PC-3 (cell line): ENCODE results near the gene OR5K3. TPM values are rescaled to one million over a fixed set of nuclear protein-coding genes. Genes with fewer than 3 reads are reported as not detected.
"Not testable (repeated sequence)": the region's sequence is repeated elsewhere in the genome, so short reads cannot be mapped to it uniquely, and the experiment has no call there.

ENCODE experiments used
- ATAC-seq: fragments of 200-7000 bp; cut with Tn5 transposase; 2 replicates; pipeline ENCODE4 v1.9.1; 2020; ENCODE audit warnings: mild to moderate bottlenecking, moderate library complexity
- BruUV-seq: library from RNA; stranded (reverse); fragments of 400-500 nt; replicated peaks from 2 replicates; lab custom pipeline; 2021; lab: Mats Ljungman, UMichigan
- CTCF ChIA-PET: fragments of 300-600 bp; sonication (Branson Sonifier 250); formaldehyde crosslinking; loops from one replicate; lab custom pipeline; 2022; ENCODE audit warnings: antibody characterized with exemption; lab: Charles Lee
- POLR2A ChIA-PET: fragments of 300-600 bp; sonication (Branson Sonifier 250); formaldehyde crosslinking; loops from one replicate; lab custom pipeline; 2022; ENCODE audit warnings: antibody characterized with exemption; ENCODE audit not compliant: unreplicated experiment; lab: Charles Lee
- DNase-seq: peaks from one replicate; pipeline ENCODE4 v3.0.0-alpha.2; 2015
- H2AFZ ChIP-seq: fragments of 300-600 bp; sonication (generic); 2 replicates; pipeline ENCODE4 v1.6.0; 2016; ENCODE audit warnings: antibody characterized with exemption, low read length
- H3F3A ChIP-seq: fragments of 300-600 bp; sonication (generic); one replicate; pipeline ENCODE4 v1.6.0; 2017; ENCODE audit warnings: antibody characterized with exemption, low read length, control low read depth, mild to moderate bottlenecking; ENCODE audit not compliant: unreplicated experiment
- H3K27ac ChIP-seq: fragments of 300-600 bp; sonication (generic); 2 replicates; pipeline ENCODE4 v1.5.1; 2016; ENCODE audit warnings: mild to moderate bottlenecking, low read length
- H3K27me3 ChIP-seq: fragments of 300-600 bp; sonication (generic); 2 replicates; pipeline ENCODE4 v1.6.1; 2016; ENCODE audit warnings: low read length, mixed read lengths
- H3K36me3 ChIP-seq: fragments of 300-600 bp; sonication (generic); 2 replicates; pipeline ENCODE4 v1.6.1; 2016; ENCODE audit warnings: low read depth, mixed run types, low read length, mixed read lengths
- H3K4me1 ChIP-seq: fragments of 300-600 bp; sonication (generic); 2 replicates; pipeline ENCODE4 v1.5.1; 2016; ENCODE audit warnings: low read length; ENCODE audit not compliant: insufficient read depth
- H3K4me2 ChIP-seq: fragments of 300-600 bp; sonication (generic); 2 replicates; pipeline ENCODE4 v1.6.0; 2016; ENCODE audit warnings: low read length
- H3K4me3 ChIP-seq: fragments of 300-600 bp; sonication (generic); 2 replicates; pipeline ENCODE4 v1.5.1; 2016; ENCODE audit warnings: mild to moderate bottlenecking, low read length, mixed read lengths
- H3K79me2 ChIP-seq: fragments of 300-600 bp; sonication (generic); 2 replicates; pipeline ENCODE4 v1.6.1; 2017; ENCODE audit warnings: low read length, mixed read lengths
- H3K9ac ChIP-seq: fragments of 300-600 bp; sonication (generic); 2 replicates; pipeline ENCODE4 v1.6.0; 2016; ENCODE audit warnings: mild to moderate bottlenecking, low read length
- H3K9me2 ChIP-seq: fragments of 300-600 bp; sonication (generic); replicated peaks from 2 replicates; pipeline ENCODE4 v1.6.1; 2016; ENCODE audit warnings: mixed run types, low read length, mixed read lengths
- H3K9me3 ChIP-seq: fragments of 300-600 bp; sonication (generic); 2 replicates; pipeline ENCODE4 v1.6.1; 2016; ENCODE audit warnings: low read length, mixed read lengths
- H4K20me1 ChIP-seq: fragments of 300-600 bp; sonication (generic); 2 replicates; pipeline ENCODE4 v1.6.1; 2016; ENCODE audit warnings: low read length, mixed read lengths
- CTCF ChIP-seq: fragments of 300-600 bp; sonication (generic); conservative IDR thresholded peaks from 2 replicates; pipeline ENCODE4 v1.5.1; 2017; ENCODE audit warnings: antibody characterized with exemption, low read depth, mild to moderate bottlenecking, low read length
- EZH2 ChIP-seq: fragments of 300-600 bp; sonication (generic); IDR thresholded peaks from one replicate; pipeline ENCODE4 v1.6.1; 2017; ENCODE audit warnings: antibody characterized with exemption, mild to moderate bottlenecking, low read length; ENCODE audit not compliant: unreplicated experiment
- EZH2phosphoT487 ChIP-seq: fragments of 300-600 bp; sonication (generic); IDR thresholded peaks from 2 replicates; pipeline ENCODE4 v1.6.1; 2018; ENCODE audit warnings: mild to moderate bottlenecking, antibody characterized with exemption, low read length, borderline replicate concordance
- intact Hi-C: fragments of 100-400 bp; cut with micrococcal nuclease; formaldehyde crosslinking; loops from 2 replicates; pipeline ENCODE4 v1.9.0; 2023
- total RNA-seq: library from RNA; depleted of rRNA; stranded (reverse); fragments of >200 nt; gene quantifications from 2 replicates; pipeline ENCODE4 v1.2.3, GENCODE V29; 2014

Gene OR5K3
- total RNA-seq, 1 experiment from 2014 or later = not detected

DNA sequence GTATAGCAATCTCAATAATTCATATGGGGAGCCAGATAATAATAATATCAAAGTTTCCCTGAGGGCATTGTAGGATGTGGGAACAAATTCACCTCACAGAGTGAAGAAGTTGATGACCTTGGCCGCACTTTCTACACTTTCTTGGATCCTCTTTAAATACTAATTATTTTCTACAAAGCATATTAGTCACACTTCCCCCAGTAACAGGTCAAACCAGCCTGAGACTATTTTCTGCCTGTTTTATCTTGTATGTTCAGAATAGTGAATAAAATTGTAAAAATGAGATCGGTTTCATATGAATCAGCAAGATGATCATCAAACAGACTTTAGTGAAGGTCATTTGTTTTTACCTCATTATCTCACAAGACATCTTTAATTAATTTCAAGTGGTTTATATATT lies 2.3 kb upstream of the OR5K3 start:
- TF ChIP-seq EZH2phosphoT487 (no peak), CTCF (no peak), EZH2 (no peak)
- Histone ChIP-seq H3K36me3 (no peaks in the 10 kb centered on the region), H3K9me2 (no peaks in the 10 kb centered on the region), H3K9ac (no peak overlapping the region), H2AFZ (no peak overlapping the region), H3K79me2 (no peaks in the 10 kb centered on the region), H3K4me1 (no peaks in the 10 kb centered on the region), H3K4me2 (no peak overlapping the region), H4K20me1 (no peaks in the 10 kb centered on the region), H3K27me3 (peaks cover 52% of the 10 kb centered on the region), H3K9me3 (no peaks in the 10 kb centered on the region), H3K27ac (no peak overlapping the region), H3F3A (no peaks in the 10 kb centered on the region), H3K4me3 (no peak overlapping the region)
- no TSS peak for BruUV-seq
- ChIA-PET POLR2A (no interaction called here), CTCF (no interaction called here)
- ATAC-seq = no peak
- intact Hi-C loops = no loop called here
- no peak for DNase-seq

- no peaks in the 10 kb centered on the region for H3K36me3 ChIP-seq
- TF ChIP-seq EZH2phosphoT487 (no peak), CTCF (no peak), EZH2 (no peak)
- BruUV-seq = no TSS peak
- no peak for ATAC-seq
- POLR2A ChIA-PET = interaction anchor here (0.7 kb wide), 1 partner anchor 67 kb away, joined by 3 read pairs; no protein-coding TSS in a partner anchor
- intact Hi-C loops = no loop called here
- no peaks in the 10 kb centered on the region for H4K20me1 ChIP-seq
- H3K27me3 ChIP-seq = peaks cover 35% of the 10 kb centered on the region
- no peak overlapping the region for H3K27ac ChIP-seq
- no peaks in the 10 kb centered on the region for H3K4me1 ChIP-seq
- DNase-seq = no peak
- no peak overlapping the region for H3K9ac ChIP-seq
- H3K4me2 ChIP-seq = no peak overlapping the region
- no peaks in the 10 kb centered on the region for H3F3A ChIP-seq
- H3K79me2 ChIP-seq = no peaks in the 10 kb centered on the region
- no peaks in the 10 kb centered on the region for H3K9me2 ChIP-seq
- CTCF ChIA-PET = no interaction called here
- H3K9me3 ChIP-seq = no peaks in the 10 kb centered on the region
- no peak overlapping the region for H3K4me3 ChIP-seq
- no peak overlapping the region for H2AFZ ChIP-seq
Observed at GRCh38 chr3:98395101-98395500, 4.6 kb downstream of the OR5K3 start.

DNA sequence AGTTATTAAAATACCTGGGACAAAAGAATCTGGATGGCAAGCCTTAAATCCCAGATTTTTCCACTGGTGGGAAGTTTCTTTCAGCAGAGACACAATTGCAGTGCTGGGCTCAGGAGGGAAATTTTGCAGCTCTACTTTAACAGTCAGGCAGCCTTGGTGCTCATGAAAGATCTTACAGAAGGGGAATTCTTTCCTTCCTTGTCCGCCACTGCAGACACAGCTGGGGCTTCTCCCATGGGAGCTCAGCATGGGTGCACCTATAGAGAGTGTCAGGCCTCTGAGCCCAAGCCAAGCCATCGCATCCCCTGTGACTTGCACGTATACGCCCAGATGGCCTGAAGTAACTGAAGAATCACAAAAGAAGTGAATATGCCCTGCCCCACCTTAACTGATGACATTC lies 6.0 kb downstream of the OR5K3 start:
- H2AFZ ChIP-seq, H4K20me1 ChIP-seq, POLR2A ChIA-PET, H3F3A ChIP-seq, intact Hi-C loops, H3K4me1 ChIP-seq, H3K36me3 ChIP-seq, H3K79me2 ChIP-seq, BruUV-seq, DNase-seq, H3K9me3 ChIP-seq, ATAC-seq, H3K9ac ChIP-seq, H3K4me2 ChIP-seq, H3K4me3 ChIP-seq, H3K27ac ChIP-seq, CTCF ChIA-PET, H3K9me2 ChIP-seq: not testable (repeated sequence)
- H3K27me3 ChIP-seq = peaks cover 24% of the 10 kb centered on the region; the same call in 1 of the 2 replicates
